Measurements from ENCODE around the gene BCL7B.
"Not testable (repeated sequence)": the region's sequence is repeated elsewhere in the genome, so short reads cannot be mapped to it uniquely, and the experiment has no call there.

The BCL7B gene

GRCh38 chr7:73567140-73567539 is 9.7 kb upstream of the BCL7B start:
- in situ Hi-C loops (cut with HindIII; ENCODE audit: low pct_unique_long_range_greater_than_20kb, low sequenced_read_pairs), result no loop called here
- TF ChIP-seq JUND (IDR thresholded peaks at IDR 0.05; ENCODE audit: low read depth), result no peak
- no peak for DNase-seq (ENCODE audit: low read depth in 1 of 2, low spot score in 1 of 2)

GRCh38 chr7:73566431-73566830 is 8.9 kb upstream of the BCL7B start:
- DNase-seq (ENCODE audit: low read depth in 1 of 2, low spot score in 1 of 2); in situ Hi-C loops (cut with HindIII; ENCODE audit: low pct_unique_long_range_greater_than_20kb, low sequenced_read_pairs): not testable (repeated sequence)

- DNase-seq (ENCODE audit: low read depth in 1 of 2, low spot score in 1 of 2), result no peak
- no peak for TF ChIP-seq JUND (IDR thresholded peaks at IDR 0.05; ENCODE audit: low read depth)
- in situ Hi-C loops (cut with HindIII; ENCODE audit: low pct_unique_long_range_greater_than_20kb, low sequenced_read_pairs), result no loop called here
Observed at GRCh38 chr7:73565675-73566340, 8.3 kb upstream of the BCL7B start.

- no peak for TF ChIP-seq JUND (IDR thresholded peaks at IDR 0.05; ENCODE audit: low read depth)
- no peak for DNase-seq (ENCODE audit: low read depth in 1 of 2, low spot score in 1 of 2)
- in situ Hi-C loops (cut with HindIII; ENCODE audit: low pct_unique_long_range_greater_than_20kb, low sequenced_read_pairs), result no loop called here
Observed at GRCh38 chr7:73560109-73560835, 2.8 kb upstream of the BCL7B start.

GRCh38 chr7:73557108-73557396 is 438 bp downstream of the BCL7B start:
- TF ChIP-seq JUND (IDR thresholded peaks at IDR 0.05; ENCODE audit: low read depth), result no peak
- in situ Hi-C loops (cut with HindIII; ENCODE audit: low pct_unique_long_range_greater_than_20kb, low sequenced_read_pairs), result no loop called here
- peak; percentile 96 to 97 for DNase-seq (ENCODE audit: low read depth in 1 of 2, low spot score in 1 of 2)

- in situ Hi-C loops (cut with HindIII; ENCODE audit: low pct_unique_long_range_greater_than_20kb, low sequenced_read_pairs), result no loop called here
- DNase-seq (ENCODE audit: low read depth in 1 of 2, low spot score in 1 of 2), result no peak
- TF ChIP-seq JUND (IDR thresholded peaks at IDR 0.05; ENCODE audit: low read depth), result no peak
Observed at GRCh38 chr7:73556208-73557107, 1.0 kb downstream of the BCL7B start.

GRCh38 chr7:73555411-73555982 is 2.0 kb downstream of the BCL7B start:
- no peak for DNase-seq (ENCODE audit: low read depth in 1 of 2, low spot score in 1 of 2)
- TF ChIP-seq JUND (IDR thresholded peaks at IDR 0.05; ENCODE audit: low read depth), result no peak
- in situ Hi-C loops (cut with HindIII; ENCODE audit: low pct_unique_long_range_greater_than_20kb, low sequenced_read_pairs), result no loop called here

- DNase-seq (ENCODE audit: low read depth in 1 of 2, low spot score in 1 of 2); in situ Hi-C loops (cut with HindIII; ENCODE audit: low pct_unique_long_range_greater_than_20kb, low sequenced_read_pairs): not testable (repeated sequence)
Observed at GRCh38 chr7:73550093-73550492, 7.4 kb downstream of the BCL7B start.

GRCh38 chr7:73549176-73549575 is 8.3 kb downstream of the BCL7B start:
- TF ChIP-seq JUND (IDR thresholded peaks at IDR 0.05; ENCODE audit: low read depth), result no peak
- no peak for DNase-seq (ENCODE audit: low read depth in 1 of 2, low spot score in 1 of 2)
- in situ Hi-C loops (cut with HindIII; ENCODE audit: low pct_unique_long_range_greater_than_20kb, low sequenced_read_pairs), result no loop called here

GRCh38 chr7:73547841-73548240 is 9.6 kb downstream of the BCL7B start:
- in situ Hi-C loops (cut with HindIII; ENCODE audit: low pct_unique_long_range_greater_than_20kb, low sequenced_read_pairs), result no loop called here
- no peak for DNase-seq (ENCODE audit: low read depth in 1 of 2, low spot score in 1 of 2)
- TF ChIP-seq JUND (IDR thresholded peaks at IDR 0.05; ENCODE audit: low read depth), result no peak

- in situ Hi-C loops (cut with HindIII; ENCODE audit: low pct_unique_long_range_greater_than_20kb, low sequenced_read_pairs), result no loop called here
- no peak for DNase-seq (ENCODE audit: low read depth in 1 of 2, low spot score in 1 of 2)
- no peak for TF ChIP-seq JUND (IDR thresholded peaks at IDR 0.05; ENCODE audit: low read depth)
Observed at GRCh38 chr7:73544678-73545077, 12.8 kb downstream of the BCL7B start.

- in situ Hi-C loops (cut with HindIII; ENCODE audit: low pct_unique_long_range_greater_than_20kb, low sequenced_read_pairs), result no loop called here
- TF ChIP-seq JUND (IDR thresholded peaks at IDR 0.05; ENCODE audit: low read depth), result no peak
- DNase-seq (ENCODE audit: low read depth in 1 of 2, low spot score in 1 of 2), result no peak
Observed at GRCh38 chr7:73541722-73542121, 15.8 kb downstream of the BCL7B start.

- no peak for TF ChIP-seq JUND (IDR thresholded peaks at IDR 0.05; ENCODE audit: low read depth)
- no peak for DNase-seq (ENCODE audit: low read depth in 1 of 2, low spot score in 1 of 2)
- in situ Hi-C loops (cut with HindIII; ENCODE audit: low pct_unique_long_range_greater_than_20kb, low sequenced_read_pairs), result no loop called here
Observed at GRCh38 chr7:73539709-73540108, 17.8 kb downstream of the BCL7B start.

- DNase-seq (ENCODE audit: low read depth in 1 of 2, low spot score in 1 of 2); in situ Hi-C loops (cut with HindIII; ENCODE audit: low pct_unique_long_range_greater_than_20kb, low sequenced_read_pairs): not testable (repeated sequence)
Observed at GRCh38 chr7:73538510-73538909, 19.0 kb downstream of the BCL7B start.
